GM18868 (cell line): ENCODE data around the gene MRPL14.

Source experiments
- ATAC-seq: cut with Tn5 transposase; IDR thresholded peaks from one replicate; pipeline ENCODE4 v1.9.1; 2021; ENCODE audit warnings: mild to moderate bottlenecking, moderate library complexity; ENCODE audit not compliant: unreplicated experiment

The MRPL14 gene

DNA sequence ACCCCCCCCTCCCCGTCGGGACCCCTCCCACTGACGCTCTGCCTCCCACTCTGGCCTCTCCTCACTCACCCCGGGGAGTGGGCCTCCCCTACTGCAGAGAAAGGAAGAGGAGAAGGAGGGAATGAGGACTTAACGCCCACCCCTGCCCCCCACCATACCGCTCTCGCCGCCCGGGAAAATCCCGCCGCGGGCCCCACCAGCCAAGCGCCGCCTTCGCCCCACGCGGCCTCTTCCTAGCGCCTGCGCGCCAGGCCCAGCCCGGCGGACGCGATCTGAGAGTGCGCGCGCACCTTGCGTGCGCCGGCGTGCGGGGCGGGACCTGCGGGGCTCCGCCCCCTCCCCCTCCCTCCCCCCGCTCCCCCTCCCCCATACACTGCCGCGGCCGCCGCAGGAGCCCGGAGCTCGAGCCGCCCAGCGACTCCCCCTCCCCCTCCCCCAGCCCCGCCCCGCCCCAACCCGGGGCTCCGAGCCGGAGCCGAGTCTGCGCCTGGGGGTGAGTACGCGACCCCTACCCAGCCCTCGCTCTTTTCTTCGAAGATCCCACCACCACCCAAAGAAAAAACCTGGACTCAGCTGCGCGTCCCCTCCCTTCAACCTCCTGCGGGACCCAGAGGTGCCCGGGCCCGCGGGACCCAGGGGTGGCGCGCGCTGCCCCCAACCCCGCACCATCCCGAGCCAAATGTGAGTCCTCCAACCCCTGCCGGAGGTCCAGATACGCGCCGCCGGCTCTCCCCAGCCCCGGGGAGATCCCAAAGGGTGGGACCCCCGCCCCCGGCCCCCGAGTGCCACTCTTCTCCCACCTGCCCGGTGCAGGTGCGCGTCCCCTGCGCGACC is at the start of gene MRPL14, which contains the start of gene TMEM63B:
Gene MRPL14 (minus strand): TSS at position 267 of the 834 bp plus-strand sequence. CDS start 10,841 bp downstream, outside the sequence.
Gene TMEM63B (plus strand): TSS at position 369 of the 834 bp plus-strand sequence. CDS start 7,031 bp downstream, outside the sequence.
- peak; percentile 76 for ATAC-seq

DNA sequence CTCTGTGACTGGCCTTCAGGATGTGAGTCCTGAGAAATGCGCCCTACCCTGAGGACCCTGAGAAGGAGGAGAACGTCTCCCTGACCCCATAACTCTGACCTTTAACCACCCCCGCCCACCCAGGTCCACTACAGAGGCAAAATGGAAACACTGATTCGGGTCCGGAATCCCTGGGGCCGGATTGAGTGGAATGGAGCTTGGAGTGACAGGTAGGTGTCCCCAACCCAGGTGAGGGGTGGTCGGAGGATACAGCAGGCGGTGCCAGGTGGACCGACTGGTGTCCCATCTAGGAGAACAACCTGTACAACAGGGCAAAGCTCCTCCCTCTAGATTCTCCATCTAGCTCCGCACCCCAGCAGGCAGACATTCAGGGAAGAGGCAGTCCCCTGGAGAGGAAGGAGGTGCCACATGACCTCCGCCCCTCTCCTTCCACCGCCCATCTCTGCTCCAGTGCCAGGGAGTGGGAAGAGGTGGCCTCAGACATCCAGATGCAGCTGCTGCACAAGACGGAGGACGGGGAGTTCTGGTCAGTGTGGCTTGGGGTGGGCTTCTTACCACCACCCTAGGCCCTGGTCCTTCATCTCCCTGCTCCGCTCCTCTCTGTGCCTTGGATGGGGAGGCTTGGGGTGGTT is 49.0 kb upstream of the MRPL14 start:
- ATAC-seq = no peak

- peak; percentile 59 for ATAC-seq
Observed at GRCh38 chr6:44172731-44173500, 45.7 kb upstream of the MRPL14 start.

DNA sequence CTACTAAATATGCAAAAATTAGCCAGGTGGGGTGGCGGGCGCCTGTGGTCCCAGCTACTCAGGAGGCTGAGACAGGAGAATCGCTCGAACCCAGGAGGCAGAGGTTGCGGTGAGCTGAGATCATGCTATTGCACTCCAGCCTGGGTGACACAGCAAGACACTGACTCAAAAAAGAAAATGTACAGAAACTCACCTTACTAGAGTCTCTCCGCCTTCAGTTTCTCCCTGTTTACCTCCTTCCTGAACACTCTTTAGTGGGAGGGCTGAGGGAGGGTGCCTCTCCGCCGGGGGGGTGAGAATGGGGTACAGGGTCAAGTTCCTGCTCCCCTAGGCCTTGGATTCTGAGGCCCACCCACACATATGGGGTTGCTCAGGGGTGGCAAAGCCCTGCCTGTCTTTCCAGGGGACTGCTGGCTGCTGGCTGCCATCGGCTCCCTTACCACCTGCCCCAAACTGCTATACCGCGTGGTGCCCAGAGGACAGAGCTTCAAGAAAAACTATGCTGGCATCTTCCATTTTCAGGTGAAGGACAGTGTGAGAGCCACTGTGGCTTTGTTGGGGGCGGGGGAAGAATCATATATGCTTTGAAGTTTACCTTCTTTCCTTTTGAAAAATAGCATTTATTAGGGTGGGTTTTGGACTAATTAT is 44.8 kb upstream of the MRPL14 start:
- no peak for ATAC-seq

DNA sequence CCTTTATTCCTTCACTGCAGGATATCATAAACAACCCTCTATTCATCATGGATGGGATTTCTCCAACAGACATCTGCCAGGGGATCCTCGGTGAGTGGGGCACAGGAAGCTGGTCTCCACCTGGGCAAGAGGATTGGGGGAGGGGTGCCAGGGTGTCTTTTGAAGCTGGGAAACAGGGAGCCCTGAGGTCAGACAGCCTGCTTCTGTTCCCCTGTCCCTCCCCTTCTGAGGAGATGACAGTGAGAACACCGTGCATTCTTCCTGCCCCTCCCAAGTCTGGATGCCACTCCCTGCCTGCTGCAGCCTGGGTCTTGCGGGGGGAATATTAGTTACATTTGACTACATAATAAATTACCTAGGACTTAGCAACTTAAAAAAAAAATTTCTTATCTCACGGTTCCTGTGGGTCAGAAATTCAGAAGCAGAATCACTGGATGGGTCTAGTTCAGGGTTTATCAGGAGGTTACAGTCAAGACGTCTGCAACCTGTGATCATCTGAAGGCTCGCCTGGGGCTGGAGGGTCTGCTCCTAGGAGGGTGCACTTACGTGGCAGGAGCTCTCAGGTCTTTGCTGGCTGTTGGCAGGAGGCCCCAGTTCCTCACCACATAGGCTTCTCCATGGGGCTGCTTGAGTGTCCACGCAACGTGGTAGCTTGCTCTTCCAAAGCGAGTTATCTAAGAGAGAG is 42.8 kb upstream of the MRPL14 start:
- ATAC-seq = no peak

DNA sequence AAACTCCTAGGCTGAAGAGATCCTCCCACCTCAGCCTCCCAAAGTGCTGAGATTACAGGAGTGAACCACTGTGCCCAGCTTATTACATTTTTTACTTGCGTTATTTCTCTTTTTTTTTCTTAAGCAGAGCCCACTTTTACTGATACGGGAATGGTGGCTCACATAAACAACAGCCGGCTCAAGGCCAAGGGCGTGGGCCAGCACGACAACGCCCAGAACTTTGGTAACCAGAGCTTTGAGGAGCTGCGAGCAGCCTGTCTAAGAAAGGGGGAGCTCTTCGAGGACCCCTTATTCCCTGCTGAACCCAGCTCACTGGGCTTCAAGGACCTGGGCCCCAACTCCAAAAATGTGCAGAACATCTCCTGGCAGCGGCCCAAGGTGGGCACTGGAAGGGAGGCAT is 41.9 kb upstream of the MRPL14 start:
- ATAC-seq = no peak

- ATAC-seq = no peak
Observed at GRCh38 chr6:44167567-44167966, 40.3 kb upstream of the MRPL14 start.

DNA sequence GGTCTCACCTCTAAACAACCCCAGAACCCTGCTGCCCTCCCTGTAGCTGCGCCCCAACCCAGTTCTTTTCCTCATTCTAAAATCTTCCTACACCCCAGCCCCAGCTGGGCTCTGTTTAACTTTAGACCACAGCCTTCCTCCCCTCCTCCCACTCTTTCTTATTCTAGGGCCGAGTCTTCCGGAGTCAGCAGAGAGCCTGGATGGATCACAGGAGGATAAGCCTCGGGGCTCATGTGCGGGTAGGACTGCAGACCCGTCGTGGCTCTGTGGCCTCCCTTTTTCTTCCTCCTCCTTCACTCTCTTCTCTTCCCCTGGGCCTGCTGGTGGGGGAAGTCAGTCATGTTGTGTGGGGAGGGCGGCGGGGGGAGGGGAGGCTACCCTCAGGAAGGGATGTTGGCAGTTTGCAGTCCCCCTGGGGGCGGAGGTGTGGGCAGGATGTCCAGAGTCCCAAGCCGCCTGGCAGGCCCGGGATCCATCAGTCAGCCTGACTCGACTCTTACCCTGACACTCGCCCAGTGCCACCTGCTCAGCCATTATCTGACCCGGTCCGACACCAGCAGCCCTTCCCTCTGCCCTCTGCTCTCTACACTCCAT is 39.4 kb upstream of the MRPL14 start:
- ATAC-seq = no peak

GRCh38 chr6:44166116-44166515 is 38.9 kb upstream of the MRPL14 start:
- no peak for ATAC-seq

DNA sequence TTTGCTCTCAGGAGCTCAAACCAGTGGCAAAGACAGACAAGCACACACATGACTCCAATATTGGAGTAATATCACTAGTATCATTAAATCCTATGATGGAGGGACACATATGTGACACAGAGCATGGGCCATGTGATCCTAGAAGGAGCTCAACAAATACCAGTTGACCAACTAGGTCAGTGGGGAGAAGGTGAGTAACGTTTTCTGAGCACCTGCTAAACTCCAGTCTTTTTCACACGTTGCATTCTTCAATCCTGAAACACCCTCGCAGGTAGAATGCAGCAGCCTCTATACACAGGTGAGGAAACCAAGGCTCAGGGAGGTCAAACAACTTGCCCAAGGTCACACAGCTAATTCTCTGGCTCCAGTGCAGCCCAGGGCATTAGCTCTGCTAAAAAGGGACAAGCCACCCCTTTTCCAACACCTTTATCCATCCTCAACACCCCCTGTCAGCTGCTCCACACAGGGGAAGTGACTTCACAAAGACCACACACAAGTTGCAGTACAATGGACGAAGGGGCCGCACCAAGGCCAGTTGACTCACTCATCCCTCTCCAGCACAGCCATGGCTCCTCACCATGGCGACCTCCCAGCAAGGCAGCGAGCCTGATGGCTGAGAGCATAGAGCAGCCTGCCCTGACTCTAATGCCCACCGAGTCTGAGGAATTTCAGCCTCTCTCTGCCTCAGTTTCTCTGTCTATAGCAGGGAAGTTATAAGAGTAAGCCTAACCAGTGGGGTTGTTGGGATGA is 35.8 kb upstream of the MRPL14 start:
- no peak for ATAC-seq

- no peak for ATAC-seq
Observed at GRCh38 chr6:44161997-44162338, 34.7 kb upstream of the MRPL14 start.

- no peak for ATAC-seq
Observed at GRCh38 chr6:44158770-44159228, 31.5 kb upstream of the MRPL14 start, which contains the start of gene CAPN11. TSS of gene CAPN11 (plus strand) at chr6:44158820. CDS start at chr6:44158849, 29 bp downstream.

- ATAC-seq = no peak
Observed at GRCh38 chr6:44157152-44157521, 29.9 kb upstream of the MRPL14 start.

- no peak for ATAC-seq
Observed at GRCh38 chr6:44156494-44157151, 29.4 kb upstream of the MRPL14 start.

DNA sequence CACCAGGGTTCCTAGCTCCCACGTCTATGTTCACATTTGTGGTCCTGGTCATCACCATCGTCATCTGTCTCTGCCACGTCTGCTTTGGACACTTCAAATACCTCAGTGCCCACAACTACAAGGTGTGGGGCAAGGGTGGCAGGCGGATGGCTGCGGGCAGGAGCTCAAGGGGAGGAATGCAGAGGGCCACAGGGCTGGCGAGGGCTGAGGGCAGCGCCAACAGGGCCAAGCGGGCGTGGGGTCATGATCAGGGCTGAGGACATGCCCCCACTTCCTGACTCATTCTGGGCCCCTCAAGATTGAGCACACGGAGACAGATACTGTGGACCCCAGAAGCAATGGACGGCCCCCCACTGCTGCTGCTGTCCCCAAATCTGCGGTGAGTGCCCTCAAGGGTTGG is 26.8 kb upstream of the MRPL14 start:
- no peak for ATAC-seq

GRCh38 chr6:44152533-44152932 is 25.3 kb upstream of the MRPL14 start:
- ATAC-seq = no peak

DNA sequence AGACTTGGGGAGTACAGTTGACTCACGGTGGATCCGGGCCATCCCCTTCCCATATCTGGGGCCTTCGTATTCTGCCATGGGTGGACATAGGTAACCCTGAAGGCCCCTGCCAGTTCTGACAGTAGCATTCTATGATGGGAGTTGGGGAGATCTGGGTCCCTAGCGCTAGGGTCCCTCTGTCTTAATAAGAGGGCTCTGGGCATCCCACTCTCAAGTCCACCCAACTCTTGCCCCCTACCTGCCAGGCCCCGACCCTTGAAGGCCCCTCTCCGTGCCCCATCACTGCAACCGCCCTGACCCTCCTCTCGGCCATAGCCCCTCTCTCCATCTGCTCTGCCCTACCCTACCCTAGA is 24.8 kb upstream of the MRPL14 start:
- ATAC-seq = no peak

GRCh38 chr6:44151348-44152108 is 24.3 kb upstream of the MRPL14 start:
- peak; percentile 79 for ATAC-seq
